GM12878 (cell line): ENCODE measurements around the gene GPC6. TPM values are rescaled to one million over a fixed set of nuclear protein-coding genes. Genes with fewer than 3 reads are reported as not detected.

ENCODE experiments used
- ATAC-seq: fragments of 200-7000 bp; cut with Tn5 transposase; 3 replicates; pipeline ENCODE4 v1.9.1; 2020; ENCODE audit warnings: mild to moderate bottlenecking, moderate library complexity
- BruUV-seq: library from RNA; stranded (reverse); fragments of 400-500 nt; replicated peaks from 2 replicates; lab custom pipeline; 2021; lab: Mats Ljungman, UMichigan
- CTCF ChIA-PET: fragments of 300-600 bp; sonication (Branson Sonifier 250); formaldehyde crosslinking; extraction: SDS; loops from one replicate; lab custom pipeline; 2021; ENCODE audit warnings: inconsistent platforms; lab: Yijun Ruan, JAX
- POLR2A ChIA-PET: fragments of 350-600 bp; formaldehyde crosslinking; extraction: SDS; loops from one replicate; lab custom pipeline; 2021; ENCODE audit warnings: inconsistent platforms; lab: Charles Lee
- RAD21 ChIA-PET: fragments of 300-600 bp; sonication (Branson Sonifier 250); formaldehyde crosslinking; loops from one replicate; lab custom pipeline; 2023; ENCODE audit warnings: antibody characterized with exemption; ENCODE audit not compliant: unreplicated experiment; lab: Charles Lee
- SMC1A ChIA-PET: fragments of 300-600 bp; sonication (Branson Sonifier 250); formaldehyde crosslinking; loops from one replicate; lab custom pipeline; 2023; ENCODE audit not compliant: unreplicated experiment, uncharacterized antibody; lab: Charles Lee
- DNase-seq: peaks from one replicate; pipeline ENCODE4 v3.0.0-alpha.2; 2011; ENCODE audit warnings: low read depth, low spot score
- FAIRE-seq: peaks from 3 replicates; lab custom pipeline; 2011; peaks lifted over from hg19 to GRCh38; lab: Jason Lieb, UNC
- H2AFZ ChIP-seq: 2 replicates; pipeline ENCODE4 v1.6.0; 2011; ENCODE audit warnings: low read depth, low read length, control low read depth; ENCODE audit not compliant: control insufficient read depth
- H3K27ac ChIP-seq: 2 replicates; pipeline ENCODE4 v1.5.1; 2011; ENCODE audit warnings: control low read depth; ENCODE audit not compliant: control insufficient read depth, insufficient read depth
- H3K27me3 ChIP-seq, 2 experiments: replicated peaks in 1 of 2; 2 replicates each; pipeline versions ENCODE4 v1.6.0 to v1.6.1; 2011; ENCODE audit warnings: low read length in 1 of 2; ENCODE audit not compliant: control insufficient read depth in 2 of 2, insufficient read depth in 2 of 2
- H3K36me3 ChIP-seq, 2 experiments: 2 replicates each; pipeline ENCODE4 v1.5.1; 2011; ENCODE audit warnings: low read length in 1 of 2; ENCODE audit not compliant: control insufficient read depth in 2 of 2, insufficient read depth in 2 of 2
- H3K4me1 ChIP-seq: 2 replicates; pipeline ENCODE4 v1.6.1; 2011; ENCODE audit warnings: mild to moderate bottlenecking, low read length, moderate library complexity, mixed read lengths; ENCODE audit not compliant: control insufficient read depth, insufficient read depth
- H3K4me2 ChIP-seq: 2 replicates; pipeline ENCODE4 v1.6.0; 2011; ENCODE audit warnings: control low read depth; ENCODE audit not compliant: control insufficient read depth, insufficient read depth
- H3K4me3 ChIP-seq: fragments of 200-600 bp; sonication (generic); 2 replicates; pipeline ENCODE4 v1.5.1; 2016
- H3K79me2 ChIP-seq: 2 replicates; pipeline ENCODE4 v1.6.0; 2011; ENCODE audit warnings: low read length; ENCODE audit not compliant: control insufficient read depth, insufficient read depth
- H3K9ac ChIP-seq: 2 replicates; pipeline ENCODE4 v1.8.0; 2011; ENCODE audit warnings: low read length, control low read depth, mixed read lengths; ENCODE audit not compliant: control insufficient read depth, insufficient read depth
- H3K9me3 ChIP-seq: replicated peaks from 3 replicates; pipeline ENCODE4 v1.5.1; 2011; ENCODE audit warnings: mild to moderate bottlenecking, low read length; ENCODE audit not compliant: control insufficient read depth, insufficient read depth
- H4K20me1 ChIP-seq: 2 replicates; pipeline ENCODE4 v1.6.0; 2011; ENCODE audit not compliant: control insufficient read depth, insufficient read depth
- BHLHE40 ChIP-seq, 2 experiments: fragments of 450-650 bp in 1 of 2; IDR thresholded peaks; 2 replicates each; pipeline ENCODE4 v1.6.1; 2011 to 2017; ENCODE audit warnings: low read depth in 2 of 2, borderline replicate concordance in 1 of 2, improper control_type of control experiment in 1 of 2, low read length in 1 of 2, mild to moderate bottlenecking in 1 of 2
- CEBPB ChIP-seq, 2 experiments: fragments of 150-350 bp in 1 of 2; IDR thresholded peaks; 2 replicates each; pipeline ENCODE4 v1.6.1; 2012 to 2014; ENCODE audit warnings: low read depth in 2 of 2, low read length in 2 of 2, borderline replicate concordance in 1 of 2, inconsistent platforms in 1 of 2
- EGR1 ChIP-seq, 2 experiments: IDR thresholded peaks; 1 replicate in 1 of 2; 2 replicates in 1 of 2; pipeline ENCODE4 v1.6.1; 2011 to 2012; ENCODE audit warnings: low read depth in 2 of 2, low read length in 2 of 2, borderline replicate concordance in 1 of 2, mild to moderate bottlenecking in 1 of 2, moderate library complexity in 1 of 2
- EZH2 ChIP-seq: IDR thresholded peaks from 2 replicates; pipeline ENCODE4 v1.6.1; 2012; ENCODE audit warnings: low read depth, mild to moderate bottlenecking, control low read depth, inconsistent platforms, low read length, borderline replicate concordance; ENCODE audit not compliant: control insufficient read depth
- JUND ChIP-seq: IDR thresholded peaks from 2 replicates; pipeline ENCODE4 v1.6.1; 2012; ENCODE audit warnings: low read depth, mild to moderate bottlenecking, low read length, improper control_type of control experiment, moderate library complexity
- MEF2A ChIP-seq: IDR thresholded peaks from 2 replicates; pipeline ENCODE4 v1.6.1; 2011; ENCODE audit warnings: low read depth, mild to moderate bottlenecking, low read length, moderate library complexity; ENCODE audit not compliant: insufficient read depth
- NRF1 ChIP-seq: conservative IDR thresholded peaks from 2 replicates; pipeline ENCODE4 v1.6.1; 2011; ENCODE audit warnings: mild to moderate bottlenecking, low read depth, low read length, improper control_type of control experiment
- RBBP5 ChIP-seq: fragments of 200-600 bp; sonication (generic); conservative IDR thresholded peaks from 2 replicates; pipeline ENCODE4 v1.6.1; 2016
- RCOR1 ChIP-seq: conservative IDR thresholded peaks from 2 replicates; pipeline ENCODE4 v1.6.1; 2012; ENCODE audit warnings: low read depth, low read length, improper control_type of control experiment
- SIN3A ChIP-seq: IDR thresholded peaks from 2 replicates; pipeline ENCODE4 v1.6.1; 2012; ENCODE audit warnings: low read depth, low read length, improper control_type of control experiment
- SMAD5 ChIP-seq: IDR thresholded peaks from 2 replicates; pipeline ENCODE4 v1.6.1; 2016; ENCODE audit warnings: antibody characterized with exemption, low read depth
- SREBF2 ChIP-seq: IDR thresholded peaks from 2 replicates; pipeline ENCODE4 v1.6.1; 2012; ENCODE audit warnings: mild to moderate bottlenecking, low read length
- STAT3 ChIP-seq: IDR thresholded peaks from 2 replicates; pipeline ENCODE4 v1.6.1; 2011; ENCODE audit warnings: low read depth, low read length, improper control_type of control experiment
- SUPT20H ChIP-seq: IDR thresholded peaks from 2 replicates; pipeline ENCODE4 v1.6.1; 2011; ENCODE audit warnings: low read depth, mild to moderate bottlenecking, low read length, moderate library complexity, borderline replicate concordance; ENCODE audit not compliant: control insufficient read depth
- TBL1XR1 ChIP-seq: IDR thresholded peaks from 2 replicates; pipeline ENCODE4 v1.6.1; 2012; ENCODE audit warnings: low read depth, low read length, improper control_type of control experiment
- ZNF274 ChIP-seq: IDR thresholded peaks from one replicate; pipeline ENCODE4 v1.8.0; 2011; ENCODE audit not compliant: insufficient read length, insufficient read depth
- WGBS: methylation state at CpG from one replicate; pipeline ENCODE4 v1.1.6; 2016; ENCODE audit warnings: low lambda C conversion rate; ENCODE audit not compliant: insufficient replicate concordance, insufficient coverage; ENCODE audit errors: missing lambda C conversion rate; 5-methylcytosine and 5-hydroxymethylcytosine counted together
- in situ Hi-C: fragments of 300-500 bp; cut with MboI; formaldehyde crosslinking; loops from 9 replicates; pipeline ENCODE4 v1.14.3; 2018; ENCODE audit warnings: mixed read lengths
- intact Hi-C: fragments of 100-400 bp; cut with micrococcal nuclease; formaldehyde crosslinking; loops from one replicate; pipeline ENCODE4 v1.14.2; 2022; ENCODE audit not compliant: unreplicated experiment
- polyA plus RNA-seq, 11 experiments: library from polyadenylated mRNA; depleted of rRNA in 4 of 11; unstranded in 6 of 11; stranded (reverse) in 5 of 11; fragments of >200 nt; fragmentation: Nextera tagmentation in 4 of 11; fragmentation: Illumina TruSeq in 1 of 11; extraction: Ambion mirVana in 4 of 11; extraction: Trizol in 1 of 11; gene quantifications; 1 replicate in 1 of 11; 2 replicates in 10 of 11; pipeline versions ENCODE4 v1.2.1 to v1.2.3, GENCODE V29; 2011 to 2016; ENCODE audit warnings: inconsistent platforms in 2 of 11, missing spikeins in 2 of 11, low read depth in 1 of 11
- total RNA-seq, 4 experiments: library from RNA; depleted of rRNA in 3 of 4; stranded (reverse); fragments of >200 nt in 3 of 4; fragmentation: Illumina TruSeq in 1 of 4; extraction: Trizol in 1 of 4; gene quantifications; 2 replicates each; pipeline versions ENCODE4 v1.2.1 to v1.2.3, GENCODE V29; 2013 to 2021
- TF ChIP-seq, protein P1 (sequence below): fragments of 450-650 bp; IDR thresholded peaks from 2 replicates; pipeline ENCODE4 v1.6.1; 2016; ENCODE audit warnings: mild to moderate bottlenecking
- TF ChIP-seq, protein P2 (sequence below), 3 experiments: IDR thresholded peaks in 2 of 3; conservative IDR thresholded peaks in 1 of 3; 2 replicates each; pipeline ENCODE4 v1.5.1; 2011; ENCODE audit warnings: low read depth in 3 of 3, low read length in 3 of 3, mild to moderate bottlenecking in 3 of 3, control low read depth in 2 of 3, moderate library complexity in 2 of 3, inconsistent platforms in 1 of 3, mixed read lengths in 1 of 3; ENCODE audit not compliant: control insufficient read depth in 2 of 3, insufficient read depth in 1 of 3; ENCODE audit errors: extremely low read depth in 1 of 3

GPC6 gene
- total and polyA plus RNA-seq, 10 of the 15 experiments (the other 5 are each of a cell fraction or from before 2014, with no cell fraction given): 0.03 to 0.04 (median 0.03) TPM; not detected in 7

DNA sequence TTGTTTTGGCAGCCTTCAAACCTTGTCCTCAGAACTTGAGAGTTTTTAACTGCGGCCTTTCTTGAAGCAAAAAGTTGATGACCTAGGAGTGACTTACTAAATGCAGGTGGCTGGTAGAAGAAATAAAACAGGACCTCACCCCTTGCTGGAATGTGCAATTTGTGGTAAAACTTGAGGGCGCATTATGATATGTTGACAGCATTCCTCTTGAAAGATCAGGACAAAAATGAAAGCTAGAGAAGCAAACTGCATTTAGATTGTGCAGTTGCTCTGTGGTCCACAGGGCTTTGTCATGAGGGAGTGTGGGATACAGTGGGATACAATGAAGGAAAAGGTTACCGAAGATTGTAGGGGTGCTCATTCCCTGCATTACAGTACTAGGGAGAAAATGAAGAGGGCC, 504.2 kb downstream of the GPC6 start:
- SMC1A ChIA-PET: no interaction called here
- H3K4me1 ChIP-seq: no peaks in the 10 kb centered on the region
- CTCF ChIA-PET: no interaction called here
- H3K9ac ChIP-seq: no peak overlapping the region
- no peaks in the 10 kb centered on the region for H3K79me2 ChIP-seq
- DNase-seq (no peak), FAIRE-seq (no peak), ATAC-seq (no peak)
- no peaks in the 10 kb centered on the region for H4K20me1 ChIP-seq
- RAD21 ChIA-PET: no interaction called here
- no peaks in the 10 kb centered on the region for H3K27me3 ChIP-seq
- H3K4me2 ChIP-seq: no peak overlapping the region
- TF ChIP-seq MEF2A: no peak
- no peak for TF ChIP-seq STAT3
- no peak for TF ChIP-seq JUND
- TF ChIP-seq NRF1: no peak
- no peak for TF ChIP-seq RCOR1
- TF ChIP-seq SIN3A: no peak
- TF ChIP-seq SREBF2: no peak
- no peak for TF ChIP-seq EZH2
- TF ChIP-seq BHLHE40 (IDR thresholded peaks at IDR 0.05; ENCODE audit: borderline replicate concordance in 1 of 2, low read depth in 2 of 2, low read length in 1 of 2): no peak
- TF ChIP-seq ZNF274: no peak
- no peak for TF ChIP-seq EGR1 (IDR thresholded peaks at IDR 0.05; ENCODE audit: borderline replicate concordance in 1 of 2, low read depth in 2 of 2, low read length in 2 of 2)
- TF ChIP-seq, protein P1, sequence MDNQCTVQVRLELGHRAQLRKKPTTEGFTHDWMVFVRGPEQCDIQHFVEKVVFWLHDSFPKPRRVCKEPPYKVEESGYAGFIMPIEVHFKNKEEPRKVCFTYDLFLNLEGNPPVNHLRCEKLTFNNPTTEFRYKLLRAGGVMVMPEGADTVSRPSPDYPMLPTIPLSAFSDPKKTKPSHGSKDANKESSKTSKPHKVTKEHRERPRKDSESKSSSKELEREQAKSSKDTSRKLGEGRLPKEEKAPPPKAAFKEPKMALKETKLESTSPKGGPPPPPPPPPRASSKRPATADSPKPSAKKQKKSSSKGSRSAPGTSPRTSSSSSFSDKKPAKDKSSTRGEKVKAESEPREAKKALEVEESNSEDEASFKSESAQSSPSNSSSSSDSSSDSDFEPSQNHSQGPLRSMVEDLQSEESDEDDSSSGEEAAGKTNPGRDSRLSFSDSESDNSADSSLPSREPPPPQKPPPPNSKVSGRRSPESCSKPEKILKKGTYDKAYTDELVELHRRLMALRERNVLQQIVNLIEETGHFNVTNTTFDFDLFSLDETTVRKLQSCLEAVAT: no peak
- TF ChIP-seq, protein P2, sequence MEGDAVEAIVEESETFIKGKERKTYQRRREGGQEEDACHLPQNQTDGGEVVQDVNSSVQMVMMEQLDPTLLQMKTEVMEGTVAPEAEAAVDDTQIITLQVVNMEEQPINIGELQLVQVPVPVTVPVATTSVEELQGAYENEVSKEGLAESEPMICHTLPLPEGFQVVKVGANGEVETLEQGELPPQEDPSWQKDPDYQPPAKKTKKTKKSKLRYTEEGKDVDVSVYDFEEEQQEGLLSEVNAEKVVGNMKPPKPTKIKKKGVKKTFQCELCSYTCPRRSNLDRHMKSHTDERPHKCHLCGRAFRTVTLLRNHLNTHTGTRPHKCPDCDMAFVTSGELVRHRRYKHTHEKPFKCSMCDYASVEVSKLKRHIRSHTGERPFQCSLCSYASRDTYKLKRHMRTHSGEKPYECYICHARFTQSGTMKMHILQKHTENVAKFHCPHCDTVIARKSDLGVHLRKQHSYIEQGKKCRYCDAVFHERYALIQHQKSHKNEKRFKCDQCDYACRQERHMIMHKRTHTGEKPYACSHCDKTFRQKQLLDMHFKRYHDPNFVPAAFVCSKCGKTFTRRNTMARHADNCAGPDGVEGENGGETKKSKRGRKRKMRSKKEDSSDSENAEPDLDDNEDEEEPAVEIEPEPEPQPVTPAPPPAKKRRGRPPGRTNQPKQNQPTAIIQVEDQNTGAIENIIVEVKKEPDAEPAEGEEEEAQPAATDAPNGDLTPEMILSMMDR (IDR thresholded peaks at IDR 0.05 in 2 of 3, conservative IDR thresholded peaks at IDR 0.05 in 1 of 3; ENCODE audit: control insufficient read depth in 2 of 3, extremely low read depth in 1 of 3, insufficient read depth in 1 of 3, low read depth in 3 of 3, low read length in 3 of 3): no peak
- TF ChIP-seq SUPT20H: no peak
- TF ChIP-seq TBL1XR1: no peak
- TF ChIP-seq CEBPB (IDR thresholded peaks at IDR 0.05; ENCODE audit: borderline replicate concordance in 1 of 2, low read depth in 2 of 2, low read length in 2 of 2): no peak
- no peak for TF ChIP-seq SMAD5
- no peak for TF ChIP-seq RBBP5
- POLR2A ChIA-PET: no interaction called here
- H3K36me3 ChIP-seq: no peaks in the 10 kb centered on the region
- no TSS peak for BruUV-seq
- no peak overlapping the region for H3K4me3 ChIP-seq
- intact Hi-C loops: no loop called here
- in situ Hi-C loops: no loop called here
- H3K9me3 ChIP-seq: no peaks in the 10 kb centered on the region
- H2AFZ ChIP-seq: no peak overlapping the region
- 16% methylated on average over 3 of the region's 3 CpGs for WGBS
- H3K27ac ChIP-seq: no peak overlapping the region
